Mesenchymal stem cell (in vitro differentiated cells and primary cell): ENCODE data around the gene WDR19.

Source experiments
- DNase-seq: peaks from one replicate; pipeline ENCODE4 v3.0.0-alpha.2; 2013
- H2AFZ ChIP-seq: one replicate; pipeline ENCODE4 v1.6.1; 2013; ENCODE audit warnings: low read depth, mild to moderate bottlenecking, control low read depth, inconsistent platforms, low read length, moderate library complexity
- H2AK5ac ChIP-seq: 2 replicates; pipeline ENCODE4 v1.6.1; 2013; ENCODE audit warnings: low read length, moderate library complexity, mild to moderate bottlenecking, inconsistent platforms; ENCODE audit not compliant: severe bottlenecking
- H2BK120ac ChIP-seq: one replicate; pipeline ENCODE4 v1.6.1; 2013; ENCODE audit warnings: low read depth, mild to moderate bottlenecking, inconsistent platforms, low read length, moderate library complexity
- H2BK12ac ChIP-seq, 2 experiments: one replicate each; pipeline ENCODE4 v1.6.1; 2013; ENCODE audit warnings: inconsistent platforms in 2 of 2, low read length in 2 of 2, mild to moderate bottlenecking in 2 of 2, moderate library complexity in 2 of 2, control low read depth in 1 of 2
- H2BK15ac ChIP-seq: one replicate; pipeline ENCODE4 v1.6.1; 2013; ENCODE audit warnings: mild to moderate bottlenecking, low read depth, inconsistent platforms; ENCODE audit not compliant: poor library complexity, severe bottlenecking
- H2BK5ac ChIP-seq: 2 replicates; pipeline ENCODE4 v1.6.1; 2013; ENCODE audit warnings: low read depth, mild to moderate bottlenecking, low read length, control low read depth, inconsistent platforms; ENCODE audit not compliant: poor library complexity, severe bottlenecking
- H3K14ac ChIP-seq, 2 experiments: one replicate each; pipeline ENCODE4 v1.6.1; 2013; ENCODE audit warnings: inconsistent platforms in 2 of 2, low read length in 2 of 2, control low read depth in 1 of 2, mild to moderate bottlenecking in 1 of 2, moderate library complexity in 1 of 2
- H3K18ac ChIP-seq, 2 experiments: one replicate each; pipeline ENCODE4 v1.6.1; 2013; ENCODE audit warnings: inconsistent platforms in 2 of 2, low read length in 2 of 2, control low read depth in 1 of 2, low read depth in 1 of 2, mild to moderate bottlenecking in 1 of 2
- H3K23ac ChIP-seq, 2 experiments: one replicate each; pipeline ENCODE4 v1.6.1; 2013; ENCODE audit warnings: inconsistent platforms in 2 of 2, low read length in 2 of 2, mild to moderate bottlenecking in 2 of 2, moderate library complexity in 2 of 2, control low read depth in 1 of 2
- H3K27ac ChIP-seq: 2 replicates; pipeline ENCODE4 v1.5.1; 2013; ENCODE audit warnings: mild to moderate bottlenecking, moderate library complexity, low read length, control low read depth, inconsistent platforms; ENCODE audit not compliant: poor library complexity, severe bottlenecking
- H3K27me3 ChIP-seq, 2 experiments: 2 replicates each; pipeline versions ENCODE4 v1.6.1 to v1.7.0; 2013; ENCODE audit warnings: low read length in 2 of 2, mild to moderate bottlenecking in 2 of 2, moderate library complexity in 2 of 2, control low read depth in 1 of 2, inconsistent platforms in 1 of 2; ENCODE audit not compliant: control insufficient read depth in 1 of 2, insufficient read depth in 1 of 2
- H3K36me3 ChIP-seq, 2 experiments: 2 replicates each; pipeline versions ENCODE4 v1.6.1 to v1.7.0; 2013; ENCODE audit warnings: low read length in 2 of 2, control low read depth in 1 of 2, inconsistent platforms in 1 of 2, low read depth in 1 of 2, mild to moderate bottlenecking in 1 of 2; ENCODE audit not compliant: insufficient read depth in 2 of 2, control insufficient read depth in 1 of 2
- H3K4ac ChIP-seq, 2 experiments: one replicate each; pipeline ENCODE4 v1.6.1; 2013; ENCODE audit warnings: inconsistent platforms in 2 of 2, low read length in 2 of 2, mild to moderate bottlenecking in 2 of 2, moderate library complexity in 2 of 2, control low read depth in 1 of 2, low read depth in 1 of 2
- H3K4me1 ChIP-seq: 2 replicates; pipeline ENCODE4 v1.6.1; 2013; ENCODE audit warnings: low read depth, low read length, control low read depth; ENCODE audit not compliant: control insufficient read depth, insufficient read depth
- H3K4me2 ChIP-seq: 2 replicates; pipeline ENCODE4 v1.6.1; 2013; ENCODE audit warnings: low read length, mild to moderate bottlenecking, inconsistent platforms; ENCODE audit not compliant: poor library complexity, severe bottlenecking
- H3K4me3 ChIP-seq, 2 experiments: 2 replicates each; pipeline versions ENCODE4 v1.5.1 to v1.7.0; 2013; ENCODE audit warnings: low read length in 2 of 2, mild to moderate bottlenecking in 2 of 2, control low read depth in 1 of 2, low read depth in 1 of 2; ENCODE audit not compliant: insufficient read depth in 1 of 2
- H3K79me1 ChIP-seq: replicated peaks from 2 replicates; pipeline ENCODE4 v1.6.1; 2013; ENCODE audit warnings: mild to moderate bottlenecking, control low read depth, low read length, inconsistent platforms; ENCODE audit not compliant: poor library complexity, severe bottlenecking
- H3K9ac ChIP-seq: 2 replicates; pipeline ENCODE4 v1.7.0; 2013; ENCODE audit warnings: mild to moderate bottlenecking, low read length, moderate library complexity
- H3K9me3 ChIP-seq: 2 replicates; pipeline ENCODE4 v1.7.0; 2013; ENCODE audit warnings: mild to moderate bottlenecking, low read length; ENCODE audit not compliant: control insufficient read depth
- H4K8ac ChIP-seq: one replicate; pipeline ENCODE4 v1.6.1; 2013; ENCODE audit warnings: inconsistent platforms, mild to moderate bottlenecking, low read length, moderate library complexity
- H4K91ac ChIP-seq: one replicate; pipeline ENCODE4 v1.6.1; 2013; ENCODE audit warnings: mild to moderate bottlenecking, low read length, inconsistent platforms
- WGBS: methylation state at CpG from one replicate; pipeline ENCODE4 v1.1.7; 2013; ENCODE audit warnings: mixed read lengths; 5-methylcytosine and 5-hydroxymethylcytosine counted together

The WDR19 gene

GRCh38 chr4:39166669-39167068 is 15.7 kb upstream of the WDR19 start:
- no peak for DNase-seq
- Histone ChIP-seq H3K9ac (no peak overlapping the region), H4K8ac (peak overlapping the region; percentile 37), H3K9me3 (peaks cover 5% of the 10 kb centered on the region), H2AFZ (no peak overlapping the region), H3K4ac (no peak overlapping the region), H3K14ac (no peak overlapping the region), H3K79me1 (no peaks in the 10 kb centered on the region), H2BK5ac (no peak overlapping the region), H3K27ac (no peak overlapping the region), H2BK12ac (no peak overlapping the region), H3K4me1 (no peaks in the 10 kb centered on the region), H4K91ac (no peak overlapping the region), H3K27me3 (no peaks in the 10 kb centered on the region), H2BK15ac (no peak overlapping the region), H2AK5ac (no peak overlapping the region), H3K4me3 (no peak overlapping the region), H3K23ac (no peak overlapping the region), H3K4me2 (no peak overlapping the region), H3K18ac (no peak overlapping the region), H2BK120ac (no peak overlapping the region), H3K36me3 (no peaks in the 10 kb centered on the region)
- 94% methylated on average over 7 of the region's 7 CpGs for WGBS

GRCh38 chr4:39169426-39169825 is 12.9 kb upstream of the WDR19 start:
- Histone ChIP-seq H3K4me3 (no peak overlapping the region), H3K18ac (no peak overlapping the region), H4K91ac (no peak overlapping the region), H3K9ac (no peak overlapping the region), H2BK15ac (no peak overlapping the region), H3K27me3 (no peaks in the 10 kb centered on the region), H2BK120ac (no peak overlapping the region), H2BK5ac (no peak overlapping the region), H3K4me2 (no peak overlapping the region), H3K79me1 (no peaks in the 10 kb centered on the region), H3K4me1 (no peaks in the 10 kb centered on the region), H2AK5ac (no peak overlapping the region), H2BK12ac (no peak overlapping the region), H3K36me3 (no peaks in the 10 kb centered on the region), H3K14ac (no peak overlapping the region), H3K23ac (no peak overlapping the region), H3K4ac (no peak overlapping the region), H4K8ac (peak overlapping the region; percentile 41), H3K9me3 (peaks cover 5% of the 10 kb centered on the region), H2AFZ (no peak overlapping the region), H3K27ac (no peak overlapping the region)
- DNase-seq: no peak
- 79% methylated on average over 3 of the region's 3 CpGs for WGBS

- no peak overlapping the region for H3K4me3 ChIP-seq
- no peak overlapping the region for H2BK120ac ChIP-seq
- no peak overlapping the region for H3K14ac ChIP-seq
- no peak overlapping the region for H2BK5ac ChIP-seq
- H3K79me1 ChIP-seq: no peaks in the 10 kb centered on the region
- H3K4me1 ChIP-seq: no peaks in the 10 kb centered on the region
- H3K4me2 ChIP-seq: no peak overlapping the region
- H2BK12ac ChIP-seq: peak overlapping the region in 1 of 2 experiments; percentile 10
- H3K36me3 ChIP-seq: no peaks in the 10 kb centered on the region
- H3K9ac ChIP-seq: no peak overlapping the region
- no peaks in the 10 kb centered on the region for H3K27me3 ChIP-seq
- no peak overlapping the region for H2BK15ac ChIP-seq
- DNase-seq: no peak
- 99% methylated on average over 10 of the region's 12 CpGs for WGBS
- H3K18ac ChIP-seq: no peak overlapping the region
- H2AK5ac ChIP-seq: no peak overlapping the region
- no peak overlapping the region for H3K4ac ChIP-seq
- H3K9me3 ChIP-seq: peaks cover 5% of the 10 kb centered on the region
- no peak overlapping the region for H3K23ac ChIP-seq
- no peak overlapping the region for H2AFZ ChIP-seq
- H4K8ac ChIP-seq: no peak overlapping the region
- no peak overlapping the region for H3K27ac ChIP-seq
- no peak overlapping the region for H4K91ac ChIP-seq
Observed at GRCh38 chr4:39170301-39170700, 12.0 kb upstream of the WDR19 start.

GRCh38 chr4:39178706-39179105 is 3.6 kb upstream of the WDR19 start:
- Histone ChIP-seq H3K36me3 (no peaks in the 10 kb centered on the region), H2AFZ (no peak overlapping the region), H3K4ac (no peak overlapping the region), H3K9me3 (no peaks in the 10 kb centered on the region), H2AK5ac (no peak overlapping the region), H4K91ac (no peak overlapping the region), H3K14ac (no peak overlapping the region), H2BK12ac (no peak overlapping the region), H3K9ac (no peak overlapping the region), H3K23ac (no peak overlapping the region), H3K18ac (no peak overlapping the region), H3K27me3 (no peaks in the 10 kb centered on the region), H3K79me1 (peaks cover 6% of the 10 kb centered on the region), H3K27ac (no peak overlapping the region), H2BK120ac (no peak overlapping the region), H3K4me1 (no peaks in the 10 kb centered on the region), H2BK15ac (no peak overlapping the region), H2BK5ac (no peak overlapping the region), H3K4me2 (no peak overlapping the region), H3K4me3 (no peak overlapping the region), H4K8ac (no peak overlapping the region)
- DNase-seq: peak; percentile 84
